GM18909 (cell line): ENCODE results near the gene MCC.
"Not testable (repeated sequence)": the region's sequence is repeated elsewhere in the genome, so short reads cannot be mapped to it uniquely, and the experiment has no call there.

Experiments used
- ATAC-seq: cut with Tn5 transposase; IDR thresholded peaks from one replicate; pipeline ENCODE4 v1.9.1; 2021; ENCODE audit warnings: mild to moderate bottlenecking; ENCODE audit not compliant: unreplicated experiment, poor library complexity

The MCC gene

DNA sequence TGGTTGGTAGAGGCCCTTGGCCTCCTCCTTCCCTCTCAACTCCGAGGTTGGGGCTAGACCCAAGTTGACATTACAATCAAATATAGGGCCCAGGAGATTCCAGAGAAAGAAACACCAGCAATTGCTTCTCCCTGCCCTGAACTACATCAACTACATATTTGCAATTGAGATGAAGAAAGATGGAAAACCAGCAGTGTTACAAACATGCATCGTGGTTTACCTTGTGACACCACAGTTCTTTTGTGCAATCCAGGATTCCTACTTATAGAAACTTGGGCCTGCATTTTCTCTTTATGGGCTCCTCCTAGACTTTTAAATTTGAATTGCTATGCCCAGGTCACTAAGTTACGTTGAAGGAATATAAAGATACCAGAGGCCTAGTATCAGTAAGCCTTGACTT, 384.9 kb downstream of the MCC start:
- ATAC-seq: no peak

DNA sequence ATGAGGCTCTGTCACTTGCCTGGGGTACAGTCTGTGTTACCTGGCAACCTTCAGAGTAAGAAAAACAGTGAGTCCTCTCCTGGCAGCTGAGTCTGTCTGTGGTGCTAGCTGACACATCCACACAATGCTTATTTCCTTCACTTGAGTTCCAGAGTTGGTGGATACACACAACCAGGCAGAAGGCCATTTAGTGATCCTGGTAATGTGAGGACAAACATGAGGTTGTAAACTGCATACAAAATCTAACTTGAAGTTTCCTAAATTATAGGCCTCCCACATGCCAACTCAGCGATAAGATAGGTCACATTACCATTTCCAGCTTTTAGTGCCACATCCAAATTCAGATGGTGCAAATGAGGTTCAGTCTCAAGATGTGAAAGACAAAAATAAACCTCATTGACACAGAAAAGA, 386.1 kb downstream of the MCC start:
- ATAC-seq: no peak

- no peak for ATAC-seq
Measured at GRCh38 chr5:113100981-113101380, 387.3 kb downstream of the MCC start.

DNA sequence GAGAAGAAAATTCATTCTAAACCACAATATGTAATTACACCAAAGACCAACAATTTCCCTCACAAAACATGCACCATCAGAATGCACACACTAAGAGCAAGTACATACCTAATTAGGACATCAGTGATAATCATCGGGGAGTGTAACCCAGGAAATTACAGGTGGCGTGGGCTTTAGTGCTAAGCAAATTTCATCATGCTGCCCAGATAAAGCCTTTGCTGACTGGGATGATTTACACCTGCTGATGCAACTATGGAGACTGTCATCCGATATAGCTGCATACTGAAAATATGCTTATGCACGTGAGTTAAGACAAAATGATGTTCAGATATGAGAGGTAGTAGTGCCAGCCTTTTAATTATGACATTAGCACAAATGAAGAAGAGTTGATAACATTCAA, 388.4 kb downstream of the MCC start:
- ATAC-seq: no peak

DNA sequence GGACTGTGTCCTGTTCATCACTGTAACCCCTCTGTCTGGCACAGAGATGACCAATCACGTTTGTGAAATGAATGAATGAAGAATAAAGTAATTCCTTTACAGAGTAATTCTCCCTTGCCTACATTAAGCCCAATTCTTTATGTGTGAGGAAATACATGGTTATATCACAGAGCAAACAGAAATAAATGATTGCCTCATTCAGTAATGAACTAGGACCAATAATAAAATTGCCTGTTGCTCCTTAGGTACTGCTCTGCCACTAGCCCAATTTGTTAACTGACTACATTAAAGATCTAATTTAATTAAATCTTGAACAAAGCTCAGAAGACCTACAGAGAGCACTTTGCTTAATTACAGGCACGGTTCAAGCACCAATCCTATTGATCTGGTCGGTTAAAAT, 389.9 kb downstream of the MCC start:
- no peak for ATAC-seq

DNA sequence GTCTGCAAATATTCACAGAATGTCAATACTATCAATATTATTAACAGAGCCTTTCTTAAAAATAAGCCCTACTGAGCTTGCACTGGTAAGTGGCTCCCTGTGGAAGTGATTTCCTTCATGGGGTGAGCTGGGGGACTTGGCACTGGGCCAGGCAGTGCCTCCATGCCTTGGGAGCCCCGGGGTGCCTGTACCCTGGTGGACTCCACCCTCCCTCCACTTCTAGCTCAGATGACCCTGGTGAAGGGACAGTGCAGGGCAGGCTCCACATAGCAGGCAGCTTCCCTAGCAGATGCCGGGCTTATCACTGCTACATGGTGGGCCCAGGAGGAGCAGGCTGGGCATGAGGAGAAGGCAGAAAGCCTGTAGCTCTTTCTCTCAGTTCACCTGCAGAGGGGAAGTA, 392.4 kb downstream of the MCC start:
- no peak for ATAC-seq

- ATAC-seq: no peak
Measured at GRCh38 chr5:113093558-113093957, 394.7 kb downstream of the MCC start.

DNA sequence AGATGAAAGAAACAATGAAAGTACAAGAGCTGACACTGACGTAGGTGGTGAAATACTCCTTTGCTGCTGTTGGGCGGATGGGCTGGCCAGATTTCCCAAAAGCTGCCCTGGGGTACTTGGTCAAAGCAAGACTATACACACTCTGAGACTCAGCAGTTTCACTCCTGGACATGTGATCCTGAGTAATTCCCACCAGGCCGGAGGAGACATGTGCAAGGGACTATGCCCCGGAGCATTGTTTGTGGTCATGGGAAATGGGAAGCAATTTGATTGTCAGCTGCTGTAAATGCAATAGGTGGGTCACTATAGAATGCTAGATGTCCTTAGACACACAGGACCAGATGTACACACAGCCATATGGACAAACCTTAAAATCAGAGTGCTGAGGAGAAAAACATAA, 395.6 kb downstream of the MCC start:
- no peak for ATAC-seq

GRCh38 chr5:113091622-113092021, 396.6 kb downstream of the MCC start:
- ATAC-seq: no peak

GRCh38 chr5:113090336-113091106, 397.7 kb downstream of the MCC start:
- no peak for ATAC-seq

GRCh38 chr5:113089653-113090335, 398.5 kb downstream of the MCC start:
- no peak for ATAC-seq

DNA sequence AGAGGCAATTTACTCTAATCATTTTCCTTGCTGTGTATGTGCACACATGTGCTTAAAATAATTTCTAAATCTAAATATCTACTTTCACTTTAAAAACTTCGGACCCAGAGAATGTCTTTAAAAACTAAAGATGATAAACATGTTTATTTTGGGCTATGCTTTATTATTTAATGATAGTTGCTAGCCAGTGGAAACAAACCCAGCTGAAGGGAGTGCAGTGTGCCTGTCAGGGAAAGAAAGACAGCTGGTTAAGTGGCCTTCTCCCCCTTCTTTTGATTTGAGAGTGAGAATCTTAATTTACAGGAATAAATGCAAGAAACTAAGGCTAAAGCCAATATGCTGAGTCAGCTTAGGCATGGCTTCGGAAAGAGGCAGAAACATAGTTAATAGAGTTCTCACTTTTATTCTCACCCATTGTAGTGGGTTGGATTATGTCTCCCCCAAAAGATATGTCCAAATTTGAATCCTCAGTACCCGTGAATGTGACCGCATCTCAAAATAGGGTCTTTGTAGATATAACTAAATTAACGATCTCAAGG, 400.2 kb downstream of the MCC start:
- no peak for ATAC-seq

GRCh38 chr5:113085880-113086409, 402.3 kb downstream of the MCC start:
- no peak for ATAC-seq

DNA sequence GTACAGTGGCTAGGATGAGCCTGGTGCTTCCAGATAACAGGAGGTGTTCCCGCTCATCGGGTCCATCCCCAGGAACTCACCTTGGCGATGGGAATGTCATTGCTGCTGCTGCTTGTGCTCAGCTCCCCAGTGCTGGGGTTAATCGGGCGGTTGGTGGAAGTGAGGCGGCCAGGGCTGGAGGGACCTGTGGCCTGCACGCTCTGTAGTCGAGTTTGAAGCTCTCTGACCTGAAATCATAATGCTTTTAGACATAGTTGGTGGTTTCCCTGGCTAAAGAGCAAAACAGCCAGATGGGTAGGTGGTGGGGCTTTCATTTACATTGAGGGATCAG, 403.2 kb downstream of the MCC start:
- no peak for ATAC-seq

GRCh38 chr5:113084402-113085083, 403.7 kb downstream of the MCC start:
- ATAC-seq: no peak

GRCh38 chr5:113083481-113083880, 404.8 kb downstream of the MCC start:
- no peak for ATAC-seq

GRCh38 chr5:113082547-113082905, 405.7 kb downstream of the MCC start:
- ATAC-seq: no peak

DNA sequence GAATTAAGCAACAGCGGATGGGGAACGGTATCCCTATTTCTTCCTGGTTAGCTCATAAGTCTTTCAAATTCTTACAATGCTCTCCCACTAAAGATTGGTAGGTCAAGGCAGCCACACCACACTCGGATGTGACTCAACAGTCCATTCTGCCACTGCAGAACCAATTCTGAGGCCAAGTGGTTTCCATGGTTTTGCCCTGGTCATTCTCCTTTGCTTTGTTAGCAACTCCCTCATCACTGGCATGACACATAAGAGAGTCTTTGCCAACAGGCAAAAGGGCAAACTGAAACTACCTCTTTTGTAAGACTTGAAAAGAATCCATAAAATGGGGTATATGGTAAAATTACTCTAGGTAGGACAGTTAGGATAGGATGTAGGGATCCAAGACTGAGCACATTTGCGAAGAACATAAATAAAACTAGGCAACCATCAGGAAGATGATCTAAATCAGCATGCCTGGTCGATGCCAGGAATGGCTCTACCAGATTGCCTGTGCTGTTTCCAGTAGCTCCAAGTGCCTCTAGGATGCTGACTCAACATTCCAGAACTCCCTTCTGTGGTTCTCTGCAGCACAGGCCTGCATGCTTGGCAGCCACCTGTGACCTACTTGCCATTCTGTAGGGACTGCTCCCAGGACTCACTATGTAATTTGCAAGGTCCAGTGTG, 406.2 kb downstream of the MCC start:
- no peak for ATAC-seq

GRCh38 chr5:113081091-113081839, 407.0 kb downstream of the MCC start:
- no peak for ATAC-seq

DNA sequence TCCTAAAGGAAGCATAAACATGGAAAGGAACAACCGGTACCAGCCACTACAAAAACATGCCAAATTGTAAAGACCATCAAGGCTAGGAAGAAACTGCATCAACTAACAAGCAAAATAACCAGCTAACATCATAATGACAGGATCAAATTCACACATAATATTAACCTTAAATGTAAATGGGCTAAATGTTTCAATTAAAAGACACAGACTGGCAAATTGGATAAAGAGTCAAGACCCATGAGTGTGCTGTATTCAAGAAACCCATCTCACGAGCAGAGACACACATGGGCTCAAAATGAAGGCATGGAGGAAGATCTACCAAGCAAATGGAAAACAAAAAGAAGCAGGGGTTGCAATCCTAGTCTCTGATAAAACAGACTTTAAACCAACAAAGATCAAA, 411.6 kb downstream of the MCC start:
- not testable (repeated sequence) for ATAC-seq
